ENCODE data around the gene RRAGA.
"Not testable (repeated sequence)": the region's sequence is repeated elsewhere in the genome, so short reads cannot be mapped to it uniquely, and the experiment has no call there.

RRAGA gene

DNA sequence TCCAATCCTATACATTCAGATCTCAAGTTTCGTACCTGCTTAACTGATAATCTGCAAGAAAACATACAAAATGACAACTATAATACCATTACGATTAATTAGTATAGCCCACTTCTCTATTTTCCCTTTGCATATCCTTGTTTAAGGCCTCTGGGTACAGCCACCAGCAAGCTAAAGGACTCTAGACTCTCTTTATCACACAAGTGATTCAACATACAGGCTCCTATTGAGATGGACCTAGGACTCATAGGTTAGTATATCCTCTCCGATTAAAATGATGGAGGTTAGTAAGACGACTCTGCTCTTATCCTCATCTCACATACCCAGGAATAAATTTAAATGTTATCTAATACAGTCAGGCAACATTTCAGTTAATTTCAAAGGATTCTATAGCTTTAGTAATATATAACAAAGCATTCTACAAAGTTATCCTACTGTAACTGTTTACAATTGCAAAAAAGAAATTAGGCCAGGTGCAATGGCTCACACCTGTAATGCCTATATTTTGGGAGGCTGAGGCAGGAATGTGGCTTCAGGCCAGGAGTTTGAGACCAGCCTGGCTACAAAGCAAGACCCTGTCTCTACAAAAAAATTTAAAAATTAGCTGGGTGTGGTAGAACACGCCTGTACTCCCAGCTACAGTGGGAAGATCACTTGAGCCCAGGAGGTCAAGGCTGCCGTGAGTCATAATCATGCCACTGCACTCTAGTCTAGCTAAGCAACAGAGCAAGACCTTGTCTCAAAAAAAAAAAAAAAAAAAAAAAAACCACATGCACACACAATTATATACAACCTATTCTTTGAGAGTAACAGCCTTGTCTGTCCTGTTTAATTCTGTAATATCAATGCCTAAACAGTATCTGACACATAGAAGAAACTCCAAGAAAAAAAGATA lies 38.1 kb downstream of the RRAGA start:
- no peak for DNase-seq

DNA sequence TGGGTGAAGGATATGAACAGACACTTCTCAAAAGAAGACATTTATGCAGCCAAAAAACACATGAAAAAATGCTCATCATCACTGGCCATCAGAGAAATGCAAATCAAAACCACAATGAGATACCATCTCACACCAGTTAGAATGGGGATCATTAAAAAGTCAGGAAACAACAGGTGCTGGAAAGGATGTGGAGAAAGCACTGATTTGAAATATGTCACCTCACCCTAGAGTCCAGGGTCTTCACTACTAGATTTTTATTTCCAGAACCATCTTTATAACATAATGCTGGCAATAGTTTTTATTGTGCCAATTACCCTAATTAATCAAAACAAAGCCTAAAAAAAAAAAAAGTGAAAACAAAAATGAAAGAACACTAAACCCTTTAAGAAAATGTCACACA lies 48.2 kb downstream of the RRAGA start:
- not testable (repeated sequence) for DNase-seq
